ENCODE data around the gene RBFOX2. TPM values are rescaled to one million over a fixed set of nuclear protein-coding genes. Genes with fewer than 3 reads are reported as not detected.

Gene RBFOX2
- total and polyA plus RNA-seq, 2 of the 13 experiments (the other 11 are each of a cell fraction or from before 2014, with no cell fraction given): 37.3 to 40.4 TPM

GRCh38 chr22:36065775-36066544 is 37.3 kb upstream of the RBFOX2 start (continued):
- no peak for TF ChIP-seq KIAA2018 (CRISPR knock-in tag; IDR thresholded peaks at IDR 0.05; ENCODE audit: borderline replicate concordance)
- peak; percentile 55 for TF ChIP-seq SKI (IDR thresholded peaks at IDR 0.05; ENCODE audit: partially characterized antibody)
- peak; percentile 41 for TF ChIP-seq YY1 (IDR thresholded peaks at IDR 0.05; ENCODE audit: insufficient read depth, insufficient replicate concordance, low read depth, low read length)
- peak; percentile 4; the same call in 1 of the 2 replicates for TF ChIP-seq ZSCAN21 (CRISPR knock-in tag; IDR thresholded peaks at IDR 0.05; ENCODE audit: borderline replicate concordance)
- TF ChIP-seq TFDP2 (CRISPR knock-in tag; IDR thresholded peaks at IDR 0.05): peak; percentile 37
- peak; percentile 54; the same call in 1 of the 2 replicates for TF ChIP-seq ZNF343 (CRISPR knock-in tag; IDR thresholded peaks at IDR 0.05)
- no peak for TF ChIP-seq PRDM10 (CRISPR knock-in tag; IDR thresholded peaks at IDR 0.05; ENCODE audit: low read depth)
- peak; percentile 93 for TF ChIP-seq MYC (CRISPR knock-in tag; IDR thresholded peaks at IDR 0.05; ENCODE audit: borderline replicate concordance)
- peak; percentile 95 for TF ChIP-seq RAD51 (IDR thresholded peaks at IDR 0.05; ENCODE audit: borderline replicate concordance)
- TF ChIP-seq TEAD2 (CRISPR knock-in tag; IDR thresholded peaks at IDR 0.05): no peak
- TF ChIP-seq HDAC6 (IDR thresholded peaks at IDR 0.05; ENCODE audit: low read depth, low read length): no peak
- 0 out of 2 replicates have a peak, but pooled peaks have one; percentile 54 for TF ChIP-seq ZNF563 (CRISPR knock-in tag; IDR thresholded peaks at IDR 0.05)
- TF ChIP-seq MZF1 (CRISPR knock-in tag; IDR thresholded peaks at IDR 0.05; ENCODE audit: borderline replicate concordance): no peak
- no peak for TF ChIP-seq KLF11 (CRISPR knock-in tag; IDR thresholded peaks at IDR 0.05)
